GM13977 (cell line): Measurements from ENCODE around the gene ATAD3B.
"Not testable (repeated sequence)": the region's sequence is repeated elsewhere in the genome, so short reads cannot be mapped to it uniquely, and the experiment has no call there.

Source experiments
- DNase-seq: peaks from one replicate; pipeline ENCODE4 v3.0.0; 2012; ENCODE audit warnings: low spot score
- CTCF ChIP-seq: IDR thresholded peaks from 2 replicates; pipeline ENCODE4 v1.5.1; 2012; ENCODE audit warnings: mild to moderate bottlenecking, control low read depth; ENCODE audit not compliant: insufficient read depth; ENCODE audit errors: extremely low read depth, missing control alignments
- in situ Hi-C: fragments of 300-500 bp; cut with MboI; formaldehyde crosslinking; loops from one replicate; pipeline ENCODE4 v1.12.0; 2022; ENCODE audit warnings: low sequenced_read_pairs, low pct_unique_long_range_greater_than_20kb, mixed read lengths, inconsistent platforms; ENCODE audit not compliant: unreplicated experiment

ATAD3B gene

GRCh38 chr1:1441002-1441888 is 30.3 kb upstream of the ATAD3B start:
- peak; percentile 88 for TF ChIP-seq CTCF
- peak; percentile 92 for DNase-seq
- in situ Hi-C loops, result no loop called here

GRCh38 chr1:1442069-1442770 is 29.3 kb upstream of the ATAD3B start:
- no peak for DNase-seq
- TF ChIP-seq CTCF, result no peak
- in situ Hi-C loops, result no loop called here

GRCh38 chr1:1446631-1447030 is 24.9 kb upstream of the ATAD3B start:
- DNase-seq, in situ Hi-C loops: not testable (repeated sequence)

- no peak for TF ChIP-seq CTCF
- in situ Hi-C loops, result no loop called here
- no peak for DNase-seq
Measured at GRCh38 chr1:1449099-1449739, 22.3 kb upstream of the ATAD3B start, which contains the start of gene ATAD3C. Gene ATAD3C (plus strand): TSS chr1:1449689. CDS start chr1:1450684, 995 bp downstream.

GRCh38 chr1:1450616-1451015 is 20.9 kb upstream of the ATAD3B start:
- DNase-seq, in situ Hi-C loops: not testable (repeated sequence)

- DNase-seq, result no peak
- no peak for TF ChIP-seq CTCF
- in situ Hi-C loops, result no loop called here
Measured at GRCh38 chr1:1451696-1452364, 19.7 kb upstream of the ATAD3B start.

GRCh38 chr1:1452365-1452739 is 19.2 kb upstream of the ATAD3B start:
- DNase-seq, in situ Hi-C loops: not testable (repeated sequence)
